ENCODE results near the gene TIAM2. TPM values are rescaled to one million over a fixed set of nuclear protein-coding genes. Genes with fewer than 3 reads are reported as not detected.

TIAM2 gene
- total and polyA plus RNA-seq, 2 donors (not counting 3 experiments of a cell fraction or from before 2014, with no cell fraction given), result 9.6 to 18.5 TPM

DNA sequence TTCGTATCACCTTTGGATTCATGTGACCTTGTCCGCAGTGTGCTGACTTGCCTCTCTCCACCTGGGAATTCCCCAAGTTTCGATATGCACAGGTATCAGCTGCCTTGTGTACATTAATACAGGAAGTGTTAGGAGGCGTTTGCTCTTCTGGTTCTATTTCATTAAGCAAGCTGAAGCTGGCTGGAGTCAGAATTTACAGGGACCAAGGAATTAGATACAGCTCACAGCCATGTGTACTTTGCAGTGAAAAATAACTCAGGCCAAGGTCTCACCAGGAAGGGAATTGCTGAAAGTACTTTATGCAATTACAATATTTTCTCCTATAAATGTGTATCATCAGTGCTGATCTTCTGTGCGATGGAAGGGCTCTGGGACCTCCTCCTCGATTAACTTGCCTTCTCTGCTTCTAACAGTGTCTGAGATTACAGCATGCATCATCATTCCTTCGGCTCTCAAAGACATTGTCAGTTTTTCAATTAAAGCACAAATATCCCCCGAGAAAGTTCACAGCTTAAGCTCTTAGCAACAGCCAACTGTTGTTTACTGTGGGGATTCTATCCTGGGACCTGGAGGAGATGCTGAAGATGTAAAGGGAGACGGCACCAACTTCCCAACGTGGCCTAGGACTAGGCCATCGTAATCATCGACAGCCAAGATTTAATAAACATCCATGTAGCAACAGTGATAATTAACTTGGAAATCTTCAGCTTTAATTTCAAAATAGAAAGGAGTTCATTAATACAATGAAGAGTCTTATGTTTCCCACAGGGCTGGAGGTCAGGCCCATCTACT is 13.8 kb upstream of the TIAM2 start:
- Histone ChIP-seq H3K4me2 (ENCODE audit: insufficient read depth, low read length) (no peak overlapping the region), H3K27ac (ENCODE audit: insufficient read depth, low read depth, low read length) (no peak overlapping the region), H3K79me2 (ENCODE audit: control insufficient read depth, insufficient read depth, low read length) (no peaks in the 10 kb centered on the region), H4K20me1 (replicated peaks; ENCODE audit: control insufficient read depth, extremely low read depth, insufficient read depth, low read length) (no peaks in the 10 kb centered on the region), H3K9me3 (replicated peaks; ENCODE audit: control insufficient read depth, insufficient read depth, low read length) (no peaks in the 10 kb centered on the region), H3K4me3 (replicated peaks in 1 of 3; ENCODE audit: insufficient read depth in 1 of 3, low read depth in 1 of 3, low read length in 3 of 3) (no peak overlapping the region), H3K9me1 (replicated peaks; ENCODE audit: control insufficient read depth, extremely low read depth, insufficient read depth, low read length) (no peaks in the 10 kb centered on the region), H3K4me1 (ENCODE audit: control insufficient read depth, extremely low read depth, insufficient read depth, low read length) (no peaks in the 10 kb centered on the region), H3K9ac (replicated peaks; ENCODE audit: extremely low read depth, insufficient read depth, low read length) (no peak overlapping the region), H2AFZ (ENCODE audit: low read depth, low read length) (no peak overlapping the region), H3K36me3 (ENCODE audit: control insufficient read depth in 2 of 2, extremely low read depth in 1 of 2, insufficient read depth in 2 of 2, low read length in 2 of 2) (no peaks in the 10 kb centered on the region), H3K27me3 (ENCODE audit: control insufficient read depth in 2 of 2, insufficient read depth in 2 of 2, low read length in 2 of 2) (no peaks in the 10 kb centered on the region)
- POLR2A ChIA-PET, result no interaction called here
- peak; percentile 58 for FAIRE-seq
- intact Hi-C loops (cut with micrococcal nuclease), result no loop called here
- dilution Hi-C loops (cut with MboI; ENCODE audit: extremely low pct_ligation_motif_present, low sequenced_read_pairs), result no loop called here
- BruUV-seq (replicated peaks), result no TSS peak
- CTCF ChIA-PET, result interaction anchor here (0.9 to 1.7 kb wide), 3 partner anchors 10 to 53 kb away, joined by 3 to 6 read pairs (median 3); no protein-coding TSS in a partner anchor
- no peak for DNase-seq (ENCODE audit: low read depth, low spot score)
- TF ChIP-seq MYC (IDR thresholded peaks at IDR 0.05; ENCODE audit: low read depth, low read length), result no peak
- TF ChIP-seq JUN (IDR thresholded peaks at IDR 0.05; ENCODE audit: borderline replicate concordance, insufficient read depth, insufficient read length, low read depth), result no peak
- TF ChIP-seq GATA2 (IDR thresholded peaks at IDR 0.05; ENCODE audit: insufficient read depth, insufficient read length, low read depth, low read length), result no peak
- no peak for TF ChIP-seq EZH2 (IDR thresholded peaks at IDR 0.05; ENCODE audit: borderline replicate concordance, low read depth, low read length, severe bottlenecking)
- TF ChIP-seq, protein P1, sequence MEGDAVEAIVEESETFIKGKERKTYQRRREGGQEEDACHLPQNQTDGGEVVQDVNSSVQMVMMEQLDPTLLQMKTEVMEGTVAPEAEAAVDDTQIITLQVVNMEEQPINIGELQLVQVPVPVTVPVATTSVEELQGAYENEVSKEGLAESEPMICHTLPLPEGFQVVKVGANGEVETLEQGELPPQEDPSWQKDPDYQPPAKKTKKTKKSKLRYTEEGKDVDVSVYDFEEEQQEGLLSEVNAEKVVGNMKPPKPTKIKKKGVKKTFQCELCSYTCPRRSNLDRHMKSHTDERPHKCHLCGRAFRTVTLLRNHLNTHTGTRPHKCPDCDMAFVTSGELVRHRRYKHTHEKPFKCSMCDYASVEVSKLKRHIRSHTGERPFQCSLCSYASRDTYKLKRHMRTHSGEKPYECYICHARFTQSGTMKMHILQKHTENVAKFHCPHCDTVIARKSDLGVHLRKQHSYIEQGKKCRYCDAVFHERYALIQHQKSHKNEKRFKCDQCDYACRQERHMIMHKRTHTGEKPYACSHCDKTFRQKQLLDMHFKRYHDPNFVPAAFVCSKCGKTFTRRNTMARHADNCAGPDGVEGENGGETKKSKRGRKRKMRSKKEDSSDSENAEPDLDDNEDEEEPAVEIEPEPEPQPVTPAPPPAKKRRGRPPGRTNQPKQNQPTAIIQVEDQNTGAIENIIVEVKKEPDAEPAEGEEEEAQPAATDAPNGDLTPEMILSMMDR (IDR thresholded peaks at IDR 0.05; ENCODE audit: extremely low read depth in 1 of 2, insufficient read depth in 1 of 2, low read depth in 1 of 2, low read length in 2 of 2), result no peak
- TF ChIP-seq, protein P2, sequence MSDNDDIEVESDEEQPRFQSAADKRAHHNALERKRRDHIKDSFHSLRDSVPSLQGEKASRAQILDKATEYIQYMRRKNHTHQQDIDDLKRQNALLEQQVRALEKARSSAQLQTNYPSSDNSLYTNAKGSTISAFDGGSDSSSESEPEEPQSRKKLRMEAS (IDR thresholded peaks at IDR 0.05; ENCODE audit: insufficient read depth, insufficient read length), result no peak
- TF ChIP-seq FOS (IDR thresholded peaks at IDR 0.05; ENCODE audit: borderline replicate concordance, insufficient read depth, low read length), result no peak
- TF ChIP-seq POLR2A (IDR thresholded peaks at IDR 0.05; ENCODE audit: low read depth, low read length), result no peak
- TF ChIP-seq POLR2AphosphoS5 (IDR thresholded peaks at IDR 0.05; ENCODE audit: insufficient read depth, low read depth, low read length), result no peak

Measured in endothelial cell of umbilical vein (primary cell).